Uterus (tissue), 2 donors: ENCODE results near the gene SYTL3.
"Not testable (repeated sequence)": the region's sequence is repeated elsewhere in the genome, so short reads cannot be mapped to it uniquely, and the experiment has no call there.

Experiments
- CTCF ChIP-seq, 4 experiments: fragments of 200-600 bp in 2 of 4; fragments of 450-650 bp in 2 of 4; sonication (generic) in 2 of 4; IDR thresholded peaks; one replicate each; pipeline ENCODE4 v1.5.1; 2016 to 2019; ENCODE audit warnings: antibody characterized with exemption in 4 of 4, mild to moderate bottlenecking in 2 of 4, moderate library complexity in 1 of 4
- POLR2A ChIP-seq, 2 donors: fragments of 450-650 bp; IDR thresholded peaks; one replicate each; pipeline ENCODE4 v1.6.1; 2016; ENCODE audit warnings: antibody characterized with exemption in 2 of 2, mild to moderate bottlenecking in 1 of 2, moderate library complexity in 1 of 2

- TF ChIP-seq CTCF, POLR2A (IDR thresholded peaks at IDR 0.05): not testable (repeated sequence)
Observed at GRCh38 chr6:158606011-158606410, 43.8 kb upstream of the SYTL3 start.
